Suprapubic skin (tissue), 4 donors: ENCODE results near the gene SPEG. TPM values are rescaled to one million over a fixed set of nuclear protein-coding genes. Genes with fewer than 3 reads are reported as not detected.

Experiments
- DNase-seq, 2 donors: peaks; one replicate each; pipeline ENCODE4 v3.0.0-alpha.2; 2019; ENCODE audit warnings: low spot score in 2 of 2
- H3K27ac ChIP-seq: fragments of 200-600 bp; sonication (generic); one replicate; pipeline ENCODE4 v1.5.1; 2019
- H3K27me3 ChIP-seq: fragments of 200-600 bp; sonication (generic); one replicate; pipeline ENCODE4 v1.5.1; 2019
- H3K36me3 ChIP-seq: fragments of 200-600 bp; sonication (generic); one replicate; pipeline ENCODE4 v1.5.1; 2019
- H3K4me1 ChIP-seq: fragments of 200-600 bp; sonication (generic); one replicate; pipeline ENCODE4 v1.5.1; 2019
- H3K4me3 ChIP-seq: fragments of 200-600 bp; sonication (generic); one replicate; pipeline ENCODE4 v1.5.1; 2019; ENCODE audit warnings: mild to moderate bottlenecking
- H3K9me3 ChIP-seq: fragments of 200-600 bp; sonication (generic); one replicate; pipeline ENCODE4 v1.5.1; 2019
- CTCF ChIP-seq, 2 donors: fragments of 200-600 bp in 1 of 2; fragments of 450-650 bp in 1 of 2; sonication (generic) in 1 of 2; IDR thresholded peaks; one replicate each; pipeline ENCODE4 v1.5.1; 2016 to 2019; ENCODE audit warnings: antibody characterized with exemption in 2 of 2, mild to moderate bottlenecking in 1 of 2, moderate library complexity in 1 of 2
- EP300 ChIP-seq: sonication (generic); formaldehyde crosslinking; IDR thresholded peaks from one replicate; pipeline ENCODE4 v1.6.1; 2017; ENCODE audit warnings: antibody characterized with exemption
- POLR2A ChIP-seq, 2 donors: fragments of 450-650 bp; IDR thresholded peaks; one replicate each; pipeline ENCODE4 v1.6.1; 2017; ENCODE audit warnings: antibody characterized with exemption in 2 of 2, mild to moderate bottlenecking in 2 of 2, moderate library complexity in 2 of 2
- POLR2AphosphoS5 ChIP-seq, 3 donors: sonication (generic); formaldehyde crosslinking; IDR thresholded peaks; one replicate each; pipeline ENCODE4 v1.6.1; 2017; ENCODE audit warnings: antibody characterized with exemption in 3 of 3
- WGBS: methylation state at CpG from one replicate; pipeline ENCODE4 v1.1.5; 2018; 5-methylcytosine and 5-hydroxymethylcytosine counted together
- total RNA-seq, 4 donors: library from RNA; depleted of rRNA; stranded (reverse); fragments of >200 nt; gene quantifications; one replicate each; pipeline ENCODE4 v1.1.0, GENCODE V29; 2016

Gene SPEG
- total RNA-seq, 4 donors from 2014 or later = 6.5 to 17.2 (median 6.7) TPM

- no peaks in the 10 kb centered on the region for H3K27me3 ChIP-seq
- no peaks in the 10 kb centered on the region for H3K9me3 ChIP-seq
- no peak for DNase-seq
- no peak for TF ChIP-seq POLR2AphosphoS5 (IDR thresholded peaks at IDR 0.05)
- TF ChIP-seq EP300 = no peak
- no peak for TF ChIP-seq CTCF (IDR thresholded peaks at IDR 0.05)
- TF ChIP-seq POLR2A (IDR thresholded peaks at IDR 0.05) = no peak
- WGBS = 47% methylated on average over 9 of the region's 9 CpGs
- H3K4me1 ChIP-seq = peaks cover 26% of the 10 kb centered on the region
- H3K36me3 ChIP-seq = peaks cover 15% of the 10 kb centered on the region
- no peak overlapping the region for H3K27ac ChIP-seq
- peak overlapping the region; percentile 59 for H3K4me3 ChIP-seq
Measured at GRCh38 chr2:219544567-219544966, 109.9 kb downstream of the SPEG start.

- TF ChIP-seq POLR2AphosphoS5 (IDR thresholded peaks at IDR 0.05) (no peak), EP300 (no peak)
- no peak overlapping the region for H3K4me3 ChIP-seq
- H3K27me3 ChIP-seq = no peaks in the 10 kb centered on the region
- H3K36me3 ChIP-seq = peaks cover 6% of the 10 kb centered on the region
- peaks cover 26% of the 10 kb centered on the region for H3K4me1 ChIP-seq
- H3K9me3 ChIP-seq = no peaks in the 10 kb centered on the region
- no peak for DNase-seq
- WGBS = 83% methylated on average over 3 of the region's 3 CpGs
- no peak overlapping the region for H3K27ac ChIP-seq
Measured at GRCh38 chr2:219545295-219545942, 110.8 kb downstream of the SPEG start.

- TF ChIP-seq POLR2AphosphoS5 (IDR thresholded peaks at IDR 0.05) (no peak), POLR2A (IDR thresholded peaks at IDR 0.05) (no peak)
- WGBS = 62% methylated on average over 4 of the region's 4 CpGs
- no peaks in the 10 kb centered on the region for H3K27me3 ChIP-seq
- no peak overlapping the region for H3K27ac ChIP-seq
- H3K9me3 ChIP-seq = no peaks in the 10 kb centered on the region
- H3K4me1 ChIP-seq = peaks cover 26% of the 10 kb centered on the region
- H3K36me3 ChIP-seq = peaks cover 3% of the 10 kb centered on the region
- DNase-seq = no peak
- no peak overlapping the region for H3K4me3 ChIP-seq
Measured at GRCh38 chr2:219545943-219546352, 111.3 kb downstream of the SPEG start.

GRCh38 chr2:219547621-219548020 is 113.0 kb downstream of the SPEG start:
- no peak for TF ChIP-seq EP300
- TF ChIP-seq CTCF (IDR thresholded peaks at IDR 0.05) = no peak
- TF ChIP-seq POLR2AphosphoS5 (IDR thresholded peaks at IDR 0.05) = no peak
- no peak for TF ChIP-seq POLR2A (IDR thresholded peaks at IDR 0.05)
- 93% methylated on average over 14 of the region's 26 CpGs for WGBS
- no peaks in the 10 kb centered on the region for H3K9me3 ChIP-seq
- H3K27ac ChIP-seq = no peak overlapping the region
- H3K4me1 ChIP-seq = peaks cover 28% of the 10 kb centered on the region
- DNase-seq = no peak
- no peak overlapping the region for H3K4me3 ChIP-seq
- peaks cover 11% of the 10 kb centered on the region for H3K27me3 ChIP-seq
- H3K36me3 ChIP-seq = no peaks in the 10 kb centered on the region

Other genes with a start within 250 kb of the SPEG start
- 10 to 100 TPM; 48.1 to 84.7 (median 64.4) TPM for gene ZFAND2B, start 228.1 kb upstream of the SPEG start, total RNA-seq
- gene ABCB6, start 215.9 kb upstream of the SPEG start, total RNA-seq = 10 to 100 TPM; 16.3 to 24.0 (median 20.7) TPM
- 10 to 100 TPM; 60.3 to 83.9 (median 64.6) TPM for gene ATG9A, start 205.2 kb upstream of the SPEG start, total RNA-seq
- 100 to 1,000 TPM in 1 of 4 donors, 10 to 100 TPM in 3; 38.6 to 252 (median 61.7) TPM for gene ANKZF1, start 205.0 kb upstream of the SPEG start, total RNA-seq
- 1 to 10 TPM; 2.5 to 9.8 (median 5.4) TPM for gene GLB1L, start 189.4 kb upstream of the SPEG start, total RNA-seq
- 10 to 100 TPM; 10.9 to 22.9 (median 16.1) TPM for gene STK16, start 189.4 kb upstream of the SPEG start, total RNA-seq
- gene TUBA4B, start 181.6 kb upstream of the SPEG start, total RNA-seq = not detected
- gene TUBA4A, start 180.9 kb upstream of the SPEG start, total RNA-seq = 100 to 1,000 TPM; 194 to 530 (median 394) TPM
- 100 to 1,000 TPM in 2 of 4 donors, 10 to 100 TPM in 2; 91.2 to 138 (median 107) TPM for gene DNAJB2, start 155.5 kb upstream of the SPEG start, total RNA-seq
- not detected for gene PTPRN, start 125.4 kb upstream of the SPEG start, total RNA-seq
- gene RESP18, start 102.1 kb upstream of the SPEG start, total RNA-seq = not detected
- gene DNPEP, start 46.9 kb upstream of the SPEG start, total RNA-seq = 100 to 1,000 TPM in 1 of 4 donors, 10 to 100 TPM in 3; 66.6 to 104 (median 70.5) TPM
- 100 to 1,000 TPM in 1 of 4 donors, 10 to 100 TPM in 3; 11.4 to 100 (median 35.6) TPM for gene DES, start 16.5 kb upstream of the SPEG start, total RNA-seq
- 10 to 100 TPM; 18.3 to 31.3 (median 22.3) TPM for gene GMPPA, start 64.0 kb downstream of the SPEG start, total RNA-seq
- not detected for gene ASIC4, start 79.6 kb downstream of the SPEG start, total RNA-seq
- 10 to 100 TPM; 28.8 to 62.1 (median 49.3) TPM for gene CHPF, start 109.0 kb downstream of the SPEG start, total RNA-seq
- 1 to 10 TPM in 3 of 4 donors, under 1 TPM in 1; 0.56 to 1.9 (median 1.4) TPM for gene TMEM198, start 109.2 kb downstream of the SPEG start, total RNA-seq
- 10 to 100 TPM; 33.2 to 75.7 (median 43.7) TPM for gene OBSL1, start 136.7 kb downstream of the SPEG start, total RNA-seq
- gene INHA, start 137.5 kb downstream of the SPEG start, total RNA-seq = 1 to 10 TPM in 2 of 4 donors, under 1 TPM in 1, not detected in 1; 0.34 to 3.5 (median 1.5) TPM
- 10 to 100 TPM; 25.3 to 68.0 (median 29.2) TPM for gene STK11IP, start 163.0 kb downstream of the SPEG start, total RNA-seq
- 1 to 10 TPM in 3 of 4 donors, under 1 TPM in 1; 0.48 to 3.2 (median 2.1) TPM for gene SLC4A3, start 192.8 kb downstream of the SPEG start, total RNA-seq